Hematopoietic multipotent progenitor cell treated with erythropoietin and hydrocortisone succinate and interleukin-3 and kit ligand, for 8 days (in vitro differentiated cells): Measurements from ENCODE around the gene NPAS3.

Source experiments
- DNase-seq: peaks from one replicate; pipeline ENCODE4 v3.0.0-alpha.2; 2015

Gene NPAS3

GRCh38 chr14:32938719-32939253, at the start of gene NPAS3:
TSS of gene NPAS3 (plus strand) at chr14:32938879.
- no peak for DNase-seq

DNA sequence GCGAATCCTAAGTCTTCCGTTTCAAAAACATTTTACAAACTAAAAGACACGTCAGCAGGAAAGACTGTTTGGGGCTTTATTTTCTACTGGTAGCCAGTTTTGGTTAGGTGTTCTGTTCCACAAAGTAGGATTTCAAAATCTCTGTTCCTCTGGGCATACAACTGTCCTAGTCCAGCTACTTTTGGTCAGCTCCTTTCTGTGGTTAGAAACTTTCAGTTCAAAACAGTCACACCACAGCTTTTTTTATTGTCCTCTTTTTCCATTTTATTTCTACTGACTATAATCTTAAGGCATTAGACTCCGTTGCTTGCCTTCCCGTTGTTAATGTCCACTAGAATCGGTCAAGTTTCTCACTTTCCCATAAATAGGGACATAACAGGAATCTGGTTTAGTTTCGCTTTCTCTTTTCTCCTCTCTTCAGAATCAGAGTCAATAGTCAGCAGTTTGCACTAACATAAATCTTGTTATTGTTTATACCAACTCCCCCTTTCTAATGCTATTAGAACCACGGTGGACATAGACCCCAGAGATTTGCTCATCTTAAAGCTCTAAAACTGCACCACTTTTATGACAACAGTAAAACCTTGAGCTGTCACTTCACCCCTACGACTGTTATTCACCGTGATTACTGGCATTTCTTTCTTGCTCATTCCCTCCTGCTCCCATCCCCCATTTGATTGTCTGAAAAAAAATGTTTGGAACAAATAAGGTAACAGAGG, 41.5 kb upstream of the NPAS3 start:
- no peak for DNase-seq

- no peak for DNase-seq
Observed at GRCh38 chr14:32897698-32898064, 41.0 kb upstream of the NPAS3 start.

- DNase-seq = no peak
Observed at GRCh38 chr14:32898876-32899275, 39.8 kb upstream of the NPAS3 start.

- no peak for DNase-seq
Observed at GRCh38 chr14:32900547-32900946, 38.1 kb upstream of the NPAS3 start.

DNA sequence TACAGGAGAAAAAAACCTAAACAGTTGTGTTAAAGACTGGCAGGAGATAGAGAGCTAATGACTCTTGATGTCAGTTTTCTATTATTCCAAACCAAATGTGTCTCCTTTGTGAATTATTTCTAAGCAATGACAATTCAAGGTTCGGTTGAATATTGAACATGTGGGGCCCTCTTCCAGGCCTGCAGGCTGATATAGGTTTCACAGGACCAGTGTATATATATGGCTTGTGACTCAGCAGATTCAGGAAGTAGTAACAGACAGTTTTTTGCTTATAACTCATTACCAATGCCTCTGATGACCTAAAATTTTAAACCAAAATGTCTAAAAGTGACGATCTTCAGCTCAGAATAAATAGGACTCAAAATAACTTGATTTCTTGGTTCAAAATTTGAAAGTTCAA, 33.7 kb upstream of the NPAS3 start:
- DNase-seq = no peak

GRCh38 chr14:32906672-32907071, 32.0 kb upstream of the NPAS3 start:
- no peak for DNase-seq

- no peak for DNase-seq
Observed at GRCh38 chr14:32908196-32909084, 30.2 kb upstream of the NPAS3 start.

DNA sequence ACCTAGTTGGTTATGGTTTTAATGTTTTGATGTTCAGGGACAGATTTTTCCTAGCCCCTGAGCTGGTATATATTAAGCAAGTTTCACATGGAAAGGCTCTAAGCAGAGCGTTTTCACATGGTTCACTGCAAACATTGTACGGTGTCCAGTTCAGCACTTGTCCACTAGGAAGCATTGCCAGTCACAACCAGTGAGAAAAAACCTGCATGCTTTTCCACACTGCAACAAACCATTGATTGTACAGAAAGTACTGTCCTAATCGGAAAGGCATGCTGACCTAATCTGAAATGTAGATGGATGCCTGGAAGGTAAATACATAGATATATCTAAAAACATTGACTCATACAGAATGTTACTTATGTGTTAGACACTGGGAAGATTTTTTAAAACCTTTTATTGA, 25.0 kb upstream of the NPAS3 start:
- no peak for DNase-seq

DNA sequence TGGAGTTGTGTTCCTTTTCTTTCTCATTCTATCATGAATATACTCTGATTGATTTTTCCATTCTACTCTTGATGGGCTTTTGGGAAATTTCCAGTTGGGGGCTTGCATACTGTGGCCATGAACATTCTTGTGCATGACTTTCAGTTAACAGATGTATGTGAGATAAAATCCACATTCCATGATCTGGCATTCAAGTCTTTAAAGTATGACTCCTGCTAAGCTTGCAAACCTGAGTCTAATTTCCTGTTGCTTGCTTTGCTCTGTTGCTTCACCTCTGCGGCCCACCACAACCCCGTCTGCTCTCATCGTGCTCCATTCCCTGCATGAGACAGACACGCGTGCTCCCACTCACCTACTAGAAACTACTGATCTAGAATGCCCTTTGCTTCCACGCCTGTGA, 24.3 kb upstream of the NPAS3 start:
- DNase-seq = no peak

DNA sequence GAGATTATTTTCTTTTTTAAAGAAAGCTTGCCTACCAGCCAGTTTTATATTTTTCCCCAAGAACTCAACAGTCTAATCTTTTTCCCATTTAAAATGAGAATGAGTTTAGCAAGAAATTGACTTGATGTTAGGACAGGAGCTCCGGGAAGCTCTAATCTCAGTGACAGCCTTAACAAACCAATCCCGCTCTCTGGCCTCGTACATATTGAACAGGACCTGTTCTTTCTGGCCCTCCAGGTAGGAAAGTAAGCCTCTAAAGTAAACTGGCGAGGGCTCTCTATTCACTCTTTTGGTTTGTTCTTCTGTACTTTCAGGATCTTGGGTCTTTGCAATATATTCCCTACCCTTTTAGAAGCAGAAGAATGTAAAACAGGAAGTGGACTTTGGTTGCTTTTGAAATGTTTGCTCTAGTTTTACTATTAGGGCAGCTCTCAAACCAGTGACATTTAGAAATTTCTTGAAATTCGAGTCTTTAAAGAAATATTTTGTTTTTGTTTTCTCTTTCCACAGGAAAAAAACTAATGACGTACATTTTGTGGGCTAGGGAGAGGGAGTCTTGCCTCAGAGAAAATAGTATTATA, 17.9 kb upstream of the NPAS3 start:
- no peak for DNase-seq

GRCh38 chr14:32925439-32925838, 13.2 kb upstream of the NPAS3 start:
- DNase-seq = no peak

- DNase-seq = no peak
Observed at GRCh38 chr14:32932302-32932913, 6.3 kb upstream of the NPAS3 start.

- DNase-seq = no peak
Observed at GRCh38 chr14:32932914-32933628, 5.6 kb upstream of the NPAS3 start.

DNA sequence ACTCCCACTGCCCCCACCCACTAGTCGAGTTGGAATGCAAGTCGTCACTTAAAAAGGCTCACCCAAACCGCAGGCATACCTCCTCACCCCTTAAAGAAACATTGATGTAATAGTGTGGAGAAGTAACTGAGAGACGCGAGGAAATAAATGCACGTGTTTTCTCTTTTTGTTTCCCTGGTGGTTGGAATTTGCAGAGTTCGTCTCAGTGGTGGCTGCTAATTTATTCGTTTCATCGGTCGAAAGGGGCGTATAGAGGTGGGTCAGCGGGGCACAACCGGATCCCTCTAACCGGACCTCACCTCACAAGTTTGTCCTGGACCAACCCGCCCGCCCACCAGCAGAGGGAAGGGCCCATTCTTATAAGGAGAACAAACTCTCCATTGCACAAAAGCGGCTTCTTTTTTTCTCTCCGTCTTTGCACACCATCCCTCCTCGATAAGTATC, 5.0 kb upstream of the NPAS3 start:
- no peak for DNase-seq

- no peak for DNase-seq
Observed at GRCh38 chr14:32934073-32934880, 4.4 kb upstream of the NPAS3 start.

DNA sequence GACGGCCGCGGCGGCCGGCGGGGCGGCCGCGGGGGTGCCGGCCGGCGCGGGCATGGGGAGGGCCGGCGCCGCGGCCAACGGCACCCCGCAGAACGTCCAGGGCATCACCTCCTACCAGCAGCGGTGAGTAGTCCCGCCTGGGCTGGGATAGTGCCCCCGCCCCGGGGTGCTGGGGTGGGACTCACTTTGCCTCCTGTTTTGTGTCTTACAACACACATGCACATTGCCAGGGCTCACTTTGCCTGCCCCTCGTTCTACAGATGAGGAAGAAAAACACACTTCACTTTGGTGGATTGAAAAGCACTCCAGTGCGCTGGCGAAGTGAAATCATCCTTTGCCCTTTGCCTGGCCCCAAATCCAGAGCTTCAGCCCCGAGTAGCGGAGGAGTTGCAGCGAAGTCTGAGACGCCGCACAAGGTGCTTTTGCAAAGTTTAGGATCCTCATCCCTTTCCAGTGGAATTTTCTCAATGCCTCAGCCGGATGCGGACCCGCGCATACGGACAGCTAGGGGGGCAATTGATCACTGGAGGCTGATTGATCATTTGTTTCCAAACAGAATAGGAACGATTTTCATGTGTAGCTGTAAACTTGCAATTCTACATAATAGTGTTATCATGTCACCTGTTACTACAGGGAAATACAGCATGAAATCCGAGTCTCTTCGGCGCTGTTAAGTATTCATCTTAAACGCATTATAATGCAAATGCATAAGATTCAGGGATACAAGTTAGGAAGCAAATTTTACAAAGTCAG, 3.6 kb upstream of the NPAS3 start:
- DNase-seq = no peak

GRCh38 chr14:32939254-32940065, 781 bp downstream of the NPAS3 start:
- no peak for DNase-seq

DNA sequence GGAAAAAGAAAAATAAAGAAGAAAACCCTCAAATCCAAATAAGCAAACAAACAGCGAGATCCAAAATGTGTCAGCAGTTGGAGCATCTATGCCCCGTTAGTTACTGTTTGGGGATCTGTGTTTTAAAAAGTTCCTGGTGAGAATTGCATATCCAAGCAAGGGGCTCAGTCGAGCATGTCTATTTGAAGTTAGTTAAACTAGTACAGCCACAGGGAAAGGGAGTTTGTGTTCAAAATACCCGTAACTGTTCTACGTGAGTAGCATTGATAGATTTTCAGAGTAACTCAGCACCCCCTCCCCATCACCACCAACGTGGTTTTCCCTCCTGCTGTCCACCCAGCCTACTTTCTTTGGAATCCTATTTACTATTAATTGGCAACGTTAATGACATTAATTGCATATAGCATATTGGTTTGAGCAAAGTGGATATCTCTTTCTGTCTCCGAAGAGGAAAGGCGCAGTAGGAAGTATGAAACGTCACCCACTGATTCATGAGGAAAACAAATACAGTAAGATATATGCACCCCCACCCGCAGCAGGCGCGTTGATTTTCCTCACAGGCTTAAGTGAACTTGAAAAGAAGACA, 1.5 kb downstream of the NPAS3 start:
- DNase-seq = no peak
